ENCODE results near the gene SPRY2.
"Not testable (repeated sequence)": the region's sequence is repeated elsewhere in the genome, so short reads cannot be mapped to it uniquely, and the experiment has no call there.

SPRY2 gene

DNA sequence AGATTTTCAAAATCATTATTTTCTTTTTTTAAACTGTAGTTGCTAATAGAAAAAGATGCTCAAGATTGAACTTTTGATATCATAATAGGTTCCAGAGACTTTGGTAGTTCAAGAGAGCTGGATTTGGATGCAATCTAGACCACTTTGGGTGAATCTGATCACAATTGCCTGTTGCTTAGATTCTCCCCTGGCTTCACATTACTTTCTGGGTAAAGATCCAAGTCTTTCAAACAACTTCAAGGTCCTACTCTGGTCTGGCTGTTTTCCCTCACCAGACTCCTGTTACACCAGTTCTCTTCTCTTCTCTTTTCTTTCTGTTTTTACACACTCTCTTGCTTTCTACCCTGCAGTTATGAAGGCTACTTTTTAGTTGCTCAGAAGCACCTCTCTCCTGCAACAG, 7.4 kb upstream of the SPRY2 start:
- no peak for DNase-seq

DNA sequence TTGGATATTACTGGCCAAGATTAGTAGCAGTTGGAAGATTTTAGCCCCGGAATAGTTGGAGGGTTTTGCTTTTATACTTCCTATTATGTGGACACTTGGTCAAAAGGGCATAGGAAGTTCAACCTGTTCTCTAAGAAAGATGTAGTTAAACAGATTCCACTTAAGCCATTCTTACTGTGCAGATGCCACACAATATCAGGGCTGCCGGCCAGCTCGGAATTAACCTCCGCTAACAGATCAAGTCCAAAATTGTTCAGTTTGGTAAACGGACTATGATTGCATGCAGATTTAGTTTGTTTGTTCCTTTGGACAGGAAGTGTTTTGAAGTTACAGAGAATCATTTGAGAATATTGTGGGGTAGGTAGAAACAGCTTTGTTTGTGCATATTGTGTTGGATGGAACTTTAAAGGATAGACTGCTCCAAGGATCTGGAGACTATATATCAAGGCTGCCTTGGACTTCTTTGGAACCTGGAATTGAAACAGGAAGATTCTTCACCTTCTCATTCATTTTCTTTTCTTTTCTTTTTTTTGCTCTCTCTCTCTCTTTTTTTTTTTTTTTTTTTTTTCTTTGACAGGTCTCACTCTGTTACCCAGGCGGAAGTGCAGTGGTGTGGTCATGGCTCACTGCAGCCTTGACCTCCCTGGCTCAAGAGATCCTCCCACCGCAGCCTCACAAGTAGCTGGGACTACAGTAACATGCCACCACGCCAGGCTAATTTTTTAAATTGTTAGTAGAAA, 5.0 kb upstream of the SPRY2 start:
- no peak for DNase-seq

DNA sequence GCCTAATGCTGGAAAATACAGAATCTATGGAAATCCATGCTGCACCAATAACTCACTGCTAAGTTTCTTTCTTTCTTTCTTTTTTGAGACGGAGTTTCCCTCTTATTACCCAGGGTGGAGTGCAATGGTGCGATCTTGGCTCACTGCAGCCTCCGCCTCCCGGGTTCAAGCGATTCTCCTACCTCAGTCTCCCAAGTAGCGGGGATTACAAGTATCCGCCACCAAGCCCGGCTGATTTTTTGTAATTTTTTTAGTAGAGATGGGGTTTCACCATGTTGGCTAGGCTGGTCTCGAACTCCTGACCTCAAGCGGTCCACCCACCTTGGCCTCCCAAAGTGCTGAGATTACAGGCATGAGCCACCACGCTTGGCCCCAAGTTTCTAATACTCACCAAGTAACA, 3.1 kb upstream of the SPRY2 start:
- DNase-seq: not testable (repeated sequence)

DNA sequence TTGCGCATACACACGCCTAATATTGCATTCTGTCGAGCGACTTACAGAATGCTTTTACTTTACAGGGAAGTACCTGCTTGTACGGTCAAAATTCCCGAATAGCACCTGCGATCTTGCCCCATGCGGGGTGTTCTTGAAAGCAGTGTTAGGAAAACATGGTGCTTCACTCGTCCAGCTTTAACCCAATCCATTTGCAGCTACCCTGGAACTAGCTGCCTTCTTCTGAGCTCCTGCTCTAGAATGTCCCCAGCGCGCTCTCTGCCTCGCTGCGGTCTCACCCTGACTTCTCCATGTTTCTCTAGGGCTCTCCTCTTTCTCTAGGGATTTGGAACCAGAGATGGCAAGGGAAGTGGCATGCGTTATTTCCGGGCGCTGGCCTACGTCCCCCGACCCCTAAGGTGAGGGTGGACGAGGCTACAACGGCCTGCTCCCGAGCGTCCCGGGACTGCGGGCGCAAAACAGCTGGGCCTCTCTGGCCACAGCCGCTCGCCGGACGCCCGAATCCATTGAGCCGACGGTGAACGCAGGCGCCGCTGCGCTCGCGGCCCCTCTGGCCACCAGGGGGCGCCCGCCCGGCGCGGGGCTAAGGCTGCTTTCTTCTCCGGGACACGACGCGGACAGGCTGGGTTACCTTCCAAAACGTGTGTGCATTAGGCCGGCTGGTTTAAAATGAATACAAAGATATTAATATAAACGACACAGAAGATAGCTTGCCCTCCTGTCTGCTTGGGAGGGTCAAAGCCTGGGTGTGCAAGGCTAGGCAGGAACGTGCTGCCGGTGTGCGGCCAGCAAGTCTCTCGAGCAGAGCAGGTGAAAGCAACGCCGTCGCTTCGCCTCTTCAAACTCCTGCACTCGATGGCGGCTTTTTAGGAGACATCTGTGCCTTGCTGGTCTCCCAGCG, 1.8 kb upstream of the SPRY2 start:
- DNase-seq: no peak

DNA sequence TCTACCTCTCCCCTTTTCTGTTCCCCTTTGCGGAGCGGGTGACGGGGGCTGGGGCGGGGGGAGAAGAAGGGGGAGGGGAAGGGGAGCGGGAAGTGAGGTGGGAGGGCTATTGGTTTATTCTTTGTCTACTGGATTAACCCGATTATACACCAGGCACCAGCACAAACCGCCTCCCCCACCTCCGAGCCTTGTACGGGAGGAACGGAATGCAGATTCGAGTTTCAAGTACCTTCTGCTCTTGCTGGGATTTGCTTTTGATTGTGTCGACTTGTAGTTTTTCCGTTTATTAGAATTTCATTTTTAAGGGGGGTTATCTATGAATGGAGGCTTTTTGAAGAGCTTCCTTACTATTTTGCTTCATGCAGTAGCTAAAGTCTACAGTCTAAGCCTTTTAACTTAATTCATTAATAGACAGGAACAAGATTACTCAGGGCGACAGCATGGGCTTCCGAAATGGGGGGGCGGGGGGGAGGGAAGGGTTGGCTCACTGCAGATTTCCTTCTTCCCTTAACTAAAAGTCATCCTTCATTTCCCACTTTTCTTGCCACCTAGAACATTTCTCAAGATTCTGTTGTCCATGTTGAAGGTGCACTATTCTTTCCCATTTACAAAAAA, 937 bp upstream of the SPRY2 start:
- no peak for DNase-seq

DNA sequence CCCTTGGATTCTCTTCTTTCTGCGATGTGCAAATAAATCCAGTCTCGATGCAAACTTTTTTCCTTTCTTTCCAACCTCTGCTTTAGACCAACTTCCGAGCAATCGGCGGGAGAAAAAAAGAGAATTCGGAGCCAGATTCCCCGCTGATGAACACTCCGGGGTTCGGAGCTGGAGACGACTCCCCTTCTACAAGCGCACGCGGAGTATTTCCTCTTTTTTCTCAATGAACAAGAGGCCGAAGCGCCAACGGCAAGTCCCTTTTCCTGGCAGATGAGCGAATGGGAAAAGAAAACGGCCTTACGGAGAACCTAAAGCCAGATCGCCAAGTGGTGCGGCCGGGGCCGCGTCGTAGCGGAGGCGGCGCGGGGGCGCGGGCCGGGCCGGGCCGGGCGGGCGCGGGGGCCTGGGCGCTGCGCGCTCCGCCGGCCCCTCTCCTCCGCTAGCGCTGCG, 250 bp downstream of the SPRY2 start:
- no peak for DNase-seq

DNA sequence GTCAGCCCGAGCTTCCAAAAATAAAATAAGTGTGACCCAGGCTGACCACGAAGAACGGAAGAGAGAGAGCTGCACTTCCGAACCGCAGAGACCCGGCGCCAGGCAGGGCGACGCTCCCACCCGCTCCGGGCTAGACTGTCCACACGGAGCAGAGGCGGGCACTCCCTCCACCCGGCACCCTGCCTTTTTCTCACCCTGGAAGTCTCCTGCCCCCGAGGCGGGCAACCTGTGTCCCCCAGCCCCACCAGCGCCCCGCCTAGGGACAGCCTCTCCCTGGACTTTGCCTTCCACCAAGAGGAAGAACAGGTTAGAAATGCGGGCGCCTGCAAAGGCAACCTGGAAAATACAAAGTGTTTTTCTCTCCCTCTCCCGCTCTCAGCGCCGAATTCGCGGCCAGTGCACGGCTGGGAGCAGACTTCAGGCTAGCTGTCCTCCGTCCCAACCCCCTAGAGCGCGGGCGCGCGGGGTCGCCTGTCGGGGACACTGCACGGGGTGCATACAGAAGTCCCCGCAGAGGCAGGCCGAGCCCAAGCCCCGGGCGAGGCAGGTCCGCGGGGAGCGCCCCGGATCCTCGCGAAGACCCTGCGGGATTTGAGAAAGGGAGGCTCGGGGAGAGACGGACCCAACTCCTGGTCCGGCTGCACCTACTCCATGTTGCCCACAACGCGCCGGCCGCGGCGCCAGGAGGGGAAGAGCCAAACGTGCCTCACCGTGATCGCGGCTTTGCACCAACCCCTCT, 845 bp downstream of the SPRY2 start:
- no peak for DNase-seq

DNA sequence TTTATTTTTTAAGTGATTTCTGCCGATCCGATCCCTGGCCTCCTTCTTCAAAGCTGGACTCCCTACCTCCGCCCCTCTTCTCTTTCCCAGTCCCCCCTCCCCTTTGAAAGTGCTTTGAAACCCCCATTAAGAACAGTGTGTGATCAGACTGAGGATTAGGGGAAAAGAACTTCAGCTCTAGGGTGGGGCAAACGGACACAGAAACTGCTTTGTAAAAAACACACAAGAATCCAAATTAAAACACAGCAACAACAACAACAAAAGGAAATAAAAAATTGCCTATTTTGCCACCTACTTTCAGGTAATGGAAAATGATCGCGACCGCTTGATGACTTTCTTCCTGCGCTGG, 1.4 kb downstream of the SPRY2 start:
- no peak for DNase-seq

DNA sequence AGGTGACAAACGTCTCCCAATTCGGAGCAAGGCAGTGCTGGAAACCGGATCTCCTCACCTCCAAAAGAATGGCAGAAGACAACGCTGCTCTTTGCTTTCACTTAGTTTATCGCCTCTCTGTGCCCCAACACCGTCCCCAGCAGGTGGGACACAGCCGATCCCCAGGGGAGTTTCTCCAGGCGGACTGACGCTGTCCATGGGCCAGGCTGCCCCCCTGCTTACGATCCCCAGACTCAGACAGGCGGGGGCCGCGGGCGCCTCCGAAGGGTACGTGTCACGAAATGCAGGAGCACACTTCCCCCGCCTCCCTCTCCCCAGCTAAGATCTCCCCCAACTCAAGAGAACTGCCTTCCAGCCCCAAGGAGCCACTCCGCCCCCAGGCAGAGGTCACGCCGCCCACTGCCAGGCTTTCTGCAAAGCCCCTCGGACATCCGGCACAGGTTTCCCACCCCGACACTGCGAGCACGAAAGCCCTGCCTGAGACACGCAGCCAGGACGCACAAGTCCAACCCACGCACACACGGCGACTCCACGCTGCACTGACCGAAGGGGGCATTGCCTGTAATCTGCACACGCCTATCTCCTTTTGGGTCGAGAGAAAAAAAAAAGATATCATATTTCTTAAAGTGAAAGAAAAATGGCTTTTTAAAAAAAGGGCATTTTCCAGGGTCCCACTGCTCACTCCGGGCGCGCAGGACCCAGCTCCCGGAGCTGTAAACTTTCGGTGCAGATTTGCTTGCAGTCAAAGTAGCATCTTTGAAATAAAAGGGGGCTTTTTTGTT, 2.0 kb downstream of the SPRY2 start:
- DNase-seq: no peak

DNA sequence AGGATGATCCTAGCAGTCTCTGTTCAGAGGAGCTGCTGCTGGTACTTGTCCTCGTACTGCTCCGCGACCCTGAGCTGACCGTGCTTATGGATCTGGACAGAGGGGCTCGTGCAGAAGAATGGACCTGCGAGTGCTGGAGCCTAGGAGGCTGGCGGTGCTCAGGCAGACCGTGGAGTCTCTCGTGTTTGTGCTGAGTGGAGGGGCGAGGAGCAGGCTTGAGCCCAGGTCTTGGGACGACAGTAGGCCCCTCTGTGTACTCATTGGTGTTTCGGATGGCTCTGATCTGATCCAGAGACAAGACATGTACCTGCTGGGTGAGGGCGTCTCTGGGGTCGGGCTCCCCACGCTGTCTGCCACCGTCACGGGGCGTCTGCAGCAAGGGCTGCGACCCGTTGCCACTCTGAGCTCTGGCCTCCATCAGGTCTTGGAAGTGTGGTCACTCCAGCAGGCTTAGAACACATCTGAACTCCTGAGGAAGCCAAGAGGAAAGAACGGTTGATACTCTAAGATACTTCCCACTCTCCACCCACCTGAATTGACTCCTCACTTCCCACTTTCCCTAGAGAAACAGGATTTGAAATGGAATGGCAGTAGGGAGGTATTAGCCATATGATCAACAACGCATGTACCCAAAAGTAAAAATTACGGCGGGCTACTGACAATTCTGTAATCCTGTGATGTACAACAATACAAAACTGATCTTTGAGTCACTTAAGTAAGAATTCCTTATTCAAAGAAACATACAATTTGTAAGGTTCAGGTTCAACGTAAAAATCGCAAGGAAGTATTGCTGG, 3.4 kb downstream of the SPRY2 start:
- no peak for DNase-seq

DNA sequence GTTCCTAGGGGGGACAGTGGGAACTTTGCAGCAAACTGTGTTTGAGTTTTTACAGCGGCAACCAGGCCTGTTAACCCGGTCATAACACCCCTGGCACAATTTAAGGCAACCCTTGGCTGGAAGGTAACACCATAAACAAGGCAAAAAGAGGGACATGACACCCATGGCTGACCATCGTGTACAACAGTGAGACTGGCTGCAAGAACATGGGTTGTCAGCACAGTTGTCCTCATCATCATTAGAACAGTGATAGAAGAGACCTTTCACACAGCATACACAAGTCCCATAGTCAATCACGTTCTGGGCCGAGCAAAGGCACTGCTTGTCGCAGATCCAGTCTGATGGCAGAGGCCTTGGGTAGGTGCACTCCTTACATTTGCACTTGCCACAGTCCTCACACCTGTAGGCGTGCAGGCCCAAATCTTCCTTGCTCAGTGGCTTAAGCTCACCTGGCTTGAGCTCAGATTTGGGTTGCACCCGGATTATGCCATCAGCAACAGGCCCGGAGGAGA, 4.1 kb downstream of the SPRY2 start:
- DNase-seq: no peak

DNA sequence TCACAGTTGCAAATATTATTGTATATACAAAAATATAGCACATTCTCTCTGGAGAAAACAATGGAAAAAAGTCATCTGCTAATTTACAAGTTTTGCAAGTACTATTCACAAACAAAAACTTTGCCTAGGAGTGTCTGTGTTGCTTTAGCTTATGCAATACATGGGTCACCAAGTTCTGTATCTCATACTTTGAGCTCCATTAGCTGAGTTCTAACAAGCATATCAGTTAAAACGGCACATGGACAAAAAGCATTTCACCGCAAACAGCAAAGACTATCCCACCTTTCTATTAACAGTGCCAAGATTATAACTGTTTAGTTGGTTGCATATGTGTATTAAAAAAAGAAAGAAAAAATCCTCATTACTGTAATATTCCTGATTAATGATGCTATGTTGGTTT, 4.6 kb downstream of the SPRY2 start:
- no peak for DNase-seq

DNA sequence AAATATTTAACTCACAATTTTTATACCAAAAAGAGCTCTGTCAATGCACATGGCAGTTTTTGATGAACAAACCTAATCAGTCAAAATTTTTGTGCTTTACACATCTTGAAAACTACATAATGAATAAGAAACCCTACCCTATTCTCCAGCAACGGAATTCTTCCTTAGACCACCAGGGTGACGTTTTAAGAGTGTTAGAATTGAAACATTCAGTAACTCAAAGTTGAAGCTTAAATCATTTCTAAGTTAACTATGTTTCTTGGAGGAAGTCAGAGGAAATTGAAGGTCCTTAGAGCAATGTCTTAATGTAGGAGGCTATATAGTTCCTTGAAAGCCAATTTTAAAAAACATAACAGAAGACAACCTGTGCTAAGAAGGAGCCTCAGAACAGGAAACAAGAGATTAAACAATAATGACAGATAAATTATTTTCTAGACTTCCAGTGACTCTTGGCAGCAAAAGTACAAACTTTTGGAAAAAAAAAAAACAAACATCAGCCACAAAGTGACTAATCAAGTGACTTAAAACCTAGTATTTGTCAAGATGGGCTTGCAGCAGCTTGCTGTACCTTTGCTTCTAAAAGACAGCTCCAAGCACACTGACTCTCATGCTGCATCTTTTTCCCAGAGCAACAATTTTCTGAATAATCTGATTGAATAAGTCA, 6.2 kb downstream of the SPRY2 start:
- no peak for DNase-seq

DNA sequence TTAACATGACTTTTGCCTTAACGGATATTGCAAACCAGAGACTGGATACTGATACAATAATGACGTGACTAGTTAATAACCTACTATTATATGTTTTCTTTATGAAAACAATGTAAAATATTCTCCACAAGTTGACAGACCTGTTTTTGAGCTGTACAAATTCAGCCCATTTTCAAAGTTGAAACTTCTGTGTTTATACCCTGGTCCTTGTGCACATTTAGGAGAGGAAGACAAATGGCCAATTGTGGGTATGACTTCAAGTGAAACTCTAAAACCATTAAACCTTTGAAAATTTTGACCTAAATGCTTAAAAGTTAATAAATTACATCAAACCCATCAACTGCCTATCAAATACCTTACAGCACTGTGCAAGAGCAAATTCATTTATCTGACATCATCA, 8.9 kb downstream of the SPRY2 start:
- no peak for DNase-seq

DNA sequence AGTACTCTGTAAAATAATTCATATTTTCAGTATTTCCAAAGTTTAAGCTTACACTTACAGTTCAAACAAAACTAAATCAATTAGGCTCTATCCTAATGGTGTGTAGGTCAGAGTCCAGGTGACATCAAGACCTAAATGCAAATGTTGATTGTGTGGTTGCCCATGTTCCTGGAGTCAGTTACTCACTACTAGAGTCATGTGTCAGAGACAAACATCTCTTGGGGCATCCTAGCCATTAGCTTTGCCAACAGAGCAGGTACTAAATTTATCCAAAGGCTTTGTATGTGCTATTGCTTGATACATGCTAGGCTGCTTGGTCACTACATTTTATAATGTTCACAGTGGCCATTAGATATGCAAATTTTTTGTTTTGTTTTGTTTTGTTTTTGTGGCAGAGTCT, 11.7 kb downstream of the SPRY2 start:
- DNase-seq: no peak

DNA sequence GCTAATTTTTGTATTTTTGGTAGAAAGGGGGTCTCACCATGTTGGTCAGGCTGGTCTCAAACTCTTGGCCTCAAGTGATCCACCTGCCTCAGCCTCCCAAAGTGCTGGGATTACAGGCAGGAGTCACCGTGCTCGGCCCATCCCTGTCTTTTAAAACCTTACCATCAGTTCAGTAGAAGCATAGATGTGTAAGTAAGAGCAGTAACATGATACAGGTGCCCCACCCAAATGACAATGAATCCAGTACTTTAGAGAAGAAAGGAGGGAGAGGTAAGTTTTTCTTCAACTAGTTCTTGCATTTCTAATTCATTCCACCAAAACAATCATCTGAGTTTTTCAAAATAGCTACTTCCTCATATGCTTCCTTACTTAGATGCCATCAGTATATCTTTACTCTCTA, 21.9 kb downstream of the SPRY2 start:
- DNase-seq: no peak

DNA sequence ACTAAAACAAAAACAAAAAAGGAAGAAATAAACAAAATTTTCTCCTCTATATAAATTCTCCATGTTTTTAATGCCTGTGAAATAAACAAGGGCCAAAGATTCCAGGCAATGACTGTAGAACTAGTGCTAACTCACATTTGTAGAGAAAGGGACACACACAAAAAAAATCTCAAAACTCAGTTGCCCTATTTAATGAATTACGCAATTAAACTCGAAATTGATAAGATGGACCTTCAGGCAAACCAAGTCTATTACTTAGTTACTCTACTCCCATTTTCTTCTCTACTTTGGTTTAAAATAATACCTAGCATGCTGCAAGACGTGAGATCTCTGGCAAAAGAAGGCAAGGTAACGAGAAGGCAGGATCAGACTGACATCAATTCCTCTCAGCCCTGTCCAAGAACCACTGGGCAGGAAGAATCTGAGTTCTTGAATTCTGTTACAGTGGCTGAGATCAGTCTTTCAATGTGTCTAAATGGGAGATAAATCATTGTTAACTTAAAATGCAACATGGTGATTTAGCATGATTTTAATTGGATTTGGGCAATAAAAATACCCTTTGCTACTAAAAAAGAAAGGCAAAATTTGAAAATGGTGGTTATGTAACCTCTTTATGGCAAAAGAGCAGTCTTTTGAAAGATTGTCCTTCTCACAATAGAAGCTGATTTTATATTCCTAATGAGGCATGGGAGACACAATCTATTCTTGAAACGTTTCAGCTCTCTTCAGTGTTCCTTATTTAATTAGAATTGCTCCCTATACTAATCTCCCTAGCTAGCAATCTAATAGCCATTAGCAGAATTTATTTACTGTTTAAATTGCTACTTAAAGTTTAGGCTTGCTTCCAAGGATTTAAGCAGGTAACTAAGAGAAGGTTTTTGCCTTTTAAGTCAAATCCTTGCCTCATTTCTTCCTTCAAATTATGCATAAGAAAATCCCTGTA, 25.9 kb downstream of the SPRY2 start:
- no peak for DNase-seq

DNA sequence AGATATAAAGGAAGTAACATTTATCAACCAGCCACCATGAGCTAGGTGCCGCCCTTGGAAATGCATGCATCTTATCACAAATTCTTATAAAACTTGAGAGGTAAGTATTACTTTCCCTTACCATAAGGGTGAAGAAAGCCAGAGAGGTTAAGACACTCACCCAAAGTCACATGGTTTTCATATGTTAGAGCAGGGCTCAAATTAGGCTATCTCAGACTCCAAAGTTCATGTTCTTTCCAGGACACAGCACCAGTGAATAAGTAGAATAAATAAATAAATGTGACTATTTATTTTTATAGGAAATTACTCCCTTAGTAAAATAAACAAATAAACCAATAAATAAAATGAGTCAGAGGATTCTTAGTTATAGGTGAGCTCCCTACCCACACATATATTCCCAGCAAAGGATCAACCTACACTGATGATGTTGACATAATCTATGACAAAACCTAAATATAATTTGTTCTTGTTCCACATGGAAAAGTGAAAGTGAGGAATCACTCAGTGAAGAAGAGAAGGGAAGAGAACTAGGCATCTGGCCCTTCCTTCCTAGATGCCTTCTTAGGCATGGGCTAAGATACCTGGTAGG, 27.2 kb downstream of the SPRY2 start:
- DNase-seq: no peak

DNA sequence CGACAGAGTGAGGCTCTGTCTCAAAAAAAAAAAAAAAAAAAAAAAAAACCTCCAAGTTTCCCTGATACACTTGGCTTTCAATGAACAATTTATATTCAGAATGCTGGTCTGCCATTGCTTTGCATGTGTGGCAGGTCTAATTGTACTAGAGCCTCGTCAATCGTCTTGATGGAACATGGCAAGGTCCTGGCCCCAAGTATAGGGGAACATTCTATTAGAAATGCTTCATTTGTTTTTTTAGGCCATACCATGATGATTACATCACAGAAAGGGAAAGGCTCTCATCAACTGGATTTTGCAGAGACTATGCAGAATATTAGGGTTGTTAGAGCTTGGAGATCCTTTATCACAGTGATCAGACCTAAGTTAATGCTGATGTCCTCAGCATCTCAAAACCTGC, 28.0 kb downstream of the SPRY2 start:
- no peak for DNase-seq
